H9 (cell line): ENCODE results near the gene UBAC2. TPM values are rescaled to one million over a fixed set of nuclear protein-coding genes. Genes with fewer than 3 reads are reported as not detected.

Experiments used
- DNase-seq: peaks from one replicate; pipeline ENCODE4 v3.0.0-alpha.2; 2017
- H2AFZ ChIP-seq: one replicate; pipeline ENCODE4 v1.6.1; 2013; ENCODE audit warnings: mild to moderate bottlenecking, low read length, control low read depth, moderate library complexity
- H2AK5ac ChIP-seq: 2 replicates; pipeline ENCODE4 v1.6.1; 2013; ENCODE audit warnings: low read length, control low read depth, mixed read lengths; ENCODE audit not compliant: insufficient read length
- H2BK120ac ChIP-seq: one replicate; pipeline ENCODE4 v1.6.1; 2013; ENCODE audit warnings: low read depth, mild to moderate bottlenecking, low read length, control low read depth, inconsistent platforms; ENCODE audit not compliant: poor library complexity, severe bottlenecking
- H2BK12ac ChIP-seq: 2 replicates; pipeline ENCODE4 v1.6.1; 2013; ENCODE audit warnings: low read length, control low read depth, mixed read lengths, low read depth; ENCODE audit not compliant: insufficient read length
- H2BK15ac ChIP-seq: 2 replicates; pipeline ENCODE4 v1.6.1; 2013; ENCODE audit warnings: low read depth, low read length, control low read depth
- H2BK20ac ChIP-seq: one replicate; pipeline ENCODE4 v1.6.1; 2013; ENCODE audit warnings: low read depth, mild to moderate bottlenecking, low read length, control low read depth, inconsistent platforms; ENCODE audit not compliant: poor library complexity, severe bottlenecking
- H2BK5ac ChIP-seq: 2 replicates; pipeline ENCODE4 v1.6.1; 2013; ENCODE audit warnings: low read length, control low read depth, mixed read lengths; ENCODE audit not compliant: insufficient read length
- H3K14ac ChIP-seq: 2 replicates; pipeline ENCODE4 v1.6.1; 2013; ENCODE audit warnings: low read length, control low read depth; ENCODE audit not compliant: insufficient read depth
- H3K18ac ChIP-seq: 2 replicates; pipeline ENCODE4 v1.6.1; 2013; ENCODE audit warnings: low read depth, mild to moderate bottlenecking, mixed read lengths, low read length, control low read depth; ENCODE audit not compliant: insufficient read length
- H3K23ac ChIP-seq: 2 replicates; pipeline ENCODE4 v1.6.1; 2013; ENCODE audit warnings: low read length, control low read depth, mixed read lengths, low read depth; ENCODE audit not compliant: insufficient read length
- H3K23me2 ChIP-seq: 2 replicates; pipeline ENCODE4 v1.6.1; 2013; ENCODE audit warnings: low read depth, mild to moderate bottlenecking, mixed read lengths, low read length, control low read depth; ENCODE audit not compliant: insufficient read length, poor library complexity, severe bottlenecking
- H3K27ac ChIP-seq: 2 replicates; pipeline ENCODE4 v1.5.1; 2013; ENCODE audit warnings: low read length, control low read depth, mixed read lengths, low read depth; ENCODE audit not compliant: insufficient read length
- H3K27me3 ChIP-seq: 2 replicates; pipeline ENCODE4 v1.6.1; 2013; ENCODE audit warnings: low read length, control low read depth, inconsistent platforms; ENCODE audit not compliant: insufficient read depth
- H3K4ac ChIP-seq: 2 replicates; pipeline ENCODE4 v1.6.1; 2013; ENCODE audit warnings: low read depth, mild to moderate bottlenecking, control low read depth, inconsistent platforms, low read length, moderate library complexity
- H3K4me1 ChIP-seq: 2 replicates; pipeline ENCODE4 v1.6.1; 2013; ENCODE audit warnings: low read length, control low read depth, inconsistent platforms; ENCODE audit not compliant: insufficient read depth
- H3K4me2 ChIP-seq: 2 replicates; pipeline ENCODE4 v1.6.1; 2013; ENCODE audit warnings: low read length, control low read depth, mixed read lengths; ENCODE audit not compliant: insufficient read length, insufficient read depth
- H3K56ac ChIP-seq: 2 replicates; pipeline ENCODE4 v1.6.1; 2013; ENCODE audit warnings: low read depth, mild to moderate bottlenecking, mixed read lengths, low read length, control low read depth; ENCODE audit not compliant: insufficient read length
- H3K79me1 ChIP-seq: 2 replicates; pipeline ENCODE4 v1.6.1; 2013; ENCODE audit warnings: low read depth, mild to moderate bottlenecking, moderate library complexity, low read length, control low read depth, inconsistent platforms; ENCODE audit not compliant: insufficient read depth, poor library complexity, severe bottlenecking
- H3K79me2 ChIP-seq: 2 replicates; pipeline ENCODE4 v1.6.1; 2013; ENCODE audit warnings: low read length, control low read depth, inconsistent platforms; ENCODE audit not compliant: insufficient read depth
- H3K9ac ChIP-seq: 2 replicates; pipeline ENCODE4 v1.6.1; 2013; ENCODE audit warnings: low read length, control low read depth, mixed read lengths; ENCODE audit not compliant: insufficient read length; ENCODE audit errors: extremely low read depth
- H3K9me3 ChIP-seq: one replicate; pipeline ENCODE4 v1.6.1; 2013; ENCODE audit warnings: low read depth, low read length, inconsistent platforms; ENCODE audit not compliant: control insufficient read depth
- H3T11ph ChIP-seq: one replicate; pipeline ENCODE4 v1.6.1; 2013; ENCODE audit warnings: mild to moderate bottlenecking, low read length, control low read depth, inconsistent platforms
- H4K20me1 ChIP-seq: one replicate; pipeline ENCODE4 v1.6.1; 2013; ENCODE audit not compliant: control insufficient read depth, insufficient read length, insufficient read depth
- H4K5ac ChIP-seq: 2 replicates; pipeline ENCODE4 v1.6.1; 2013; ENCODE audit warnings: low read depth, mild to moderate bottlenecking, mixed read lengths, low read length, control low read depth; ENCODE audit not compliant: insufficient read length
- H4K8ac ChIP-seq: replicated peaks from 2 replicates; pipeline ENCODE4 v1.6.1; 2013; ENCODE audit warnings: low read length, control low read depth, mixed read lengths, low read depth; ENCODE audit not compliant: insufficient read length
- H4K91ac ChIP-seq: 2 replicates; pipeline ENCODE4 v1.6.1; 2013; ENCODE audit warnings: low read depth, mild to moderate bottlenecking, moderate library complexity, mixed read lengths, low read length, control low read depth; ENCODE audit not compliant: insufficient read length
- H3K27ac Mint-ChIP-seq, 3 experiments: 2 replicates in 2 of 3; 3 replicates in 1 of 3; pipeline ENCODE4 v1.8.0; 2020 to 2021; ENCODE audit warnings: mixed read lengths in 3 of 3, mild to moderate bottlenecking in 1 of 3, moderate library complexity in 1 of 3
- H3K27me3 Mint-ChIP-seq: 2 replicates; pipeline ENCODE4 v1.8.0; 2021; ENCODE audit warnings: low read depth, mild to moderate bottlenecking, moderate library complexity, mixed read lengths
- H3K36me3 Mint-ChIP-seq, 3 experiments: 2 replicates in 2 of 3; 3 replicates in 1 of 3; pipeline ENCODE4 v1.8.0; 2020 to 2021; ENCODE audit warnings: low read depth in 3 of 3, mixed read lengths in 3 of 3; ENCODE audit not compliant: insufficient read depth in 1 of 3
- H3K4me1 Mint-ChIP-seq, 2 experiments: 2 replicates each; pipeline ENCODE4 v1.8.0; 2020; ENCODE audit warnings: mixed read lengths in 2 of 2
- H3K4me3 Mint-ChIP-seq, 2 experiments: 2 replicates in 1 of 2; 3 replicates in 1 of 2; pipeline ENCODE4 v1.8.0; 2020 to 2021; ENCODE audit warnings: mild to moderate bottlenecking in 2 of 2, mixed read lengths in 2 of 2, moderate library complexity in 1 of 2
- H3K9me3 Mint-ChIP-seq, 2 experiments: 2 replicates in 1 of 2; 3 replicates in 1 of 2; pipeline ENCODE4 v1.8.0; 2020; ENCODE audit warnings: mild to moderate bottlenecking in 2 of 2, mixed read lengths in 2 of 2, moderate library complexity in 1 of 2
- CTCF ChIP-seq: fragments of 200-600 bp; sonication (generic); conservative IDR thresholded peaks from 3 replicates; pipeline ENCODE4 v1.8.0; 2021; ENCODE audit warnings: antibody characterized with exemption, mild to moderate bottlenecking
- WGBS: extraction: QIAGEN DNeasy Blood & Tissue Kit; methylation state at CpG from one replicate; pipeline ENCODE4 v1.1.7; 2013; ENCODE audit warnings: missing lambda C conversion rate, low lambda C conversion rate, mixed read lengths; ENCODE audit not compliant: insufficient read length; ENCODE audit errors: extremely low coverage; 5-methylcytosine and 5-hydroxymethylcytosine counted together
- total RNA-seq: library from RNA; stranded (reverse); gene quantifications from 2 replicates; pipeline ENCODE4 v1.2.1, GENCODE V29; 2021

Gene UBAC2
- total RNA-seq, 1 experiment from 2014 or later: 52.3 TPM

GRCh38 chr13:99307247-99307646, 106.6 kb downstream of the UBAC2 start, which contains the start of gene GPR183:
Gene GPR183, minus strand, starts transcription at chr13:99307399. Its CDS starts 11,254 bp downstream, at chr13:99296145.
- Histone ChIP-seq H2AK5ac (no peak within 1 kb of the TSS), H3K9ac (peak within 1 kb of the TSS; percentile 8), H3K56ac (no peak within 1 kb of the TSS), H3K14ac (no peak within 1 kb of the TSS), H2BK15ac (no peak within 1 kb of the TSS; the same call in 1 of the 2 replicates), H2BK5ac (no peak within 1 kb of the TSS), H4K8ac (no peak within 1 kb of the TSS), H3K9me3 (no peaks in the 10 kb centered on the region), H2AFZ (no peak within 1 kb of the TSS), H3K4ac (no peak within 1 kb of the TSS), H2BK12ac (no peak within 1 kb of the TSS), H4K20me1 (no peaks in the 10 kb centered on the region), H3T11ph (no peak within 1 kb of the TSS), H3K4me1 (no peaks in the 10 kb centered on the region; the same call in 1 of the 2 replicates), H3K79me2 (0 out of 2 replicates have a peak, but pooled peaks cover 2% of the 10 kb centered on the region), H3K23me2 (no peaks in the 10 kb centered on the region), H2BK20ac (no peak within 1 kb of the TSS), H3K4me2 (no peak within 1 kb of the TSS), H3K27me3 (peaks cover under 1% of the 10 kb centered on the region; the same call in 1 of the 2 replicates), H3K79me1 (no peaks in the 10 kb centered on the region), H3K23ac (no peak within 1 kb of the TSS), H2BK120ac (no peak within 1 kb of the TSS), H3K18ac (no peak within 1 kb of the TSS), H4K5ac (no peak within 1 kb of the TSS), H3K27ac (no peak within 1 kb of the TSS), H4K91ac (no peak within 1 kb of the TSS)
- no peak for DNase-seq
- H3K27me3 Mint-ChIP-seq: no peaks in the 10 kb centered on the region
- no peaks in the 10 kb centered on the region for H3K9me3 Mint-ChIP-seq
- peaks cover 5 to 7% (median 6%) of the 10 kb centered on the region in 3 experiments; a peak in 4 of 7 replicates for H3K36me3 Mint-ChIP-seq
- no peak for TF ChIP-seq CTCF
- H3K27ac Mint-ChIP-seq: peak within 1 kb of the TSS in 1 of 3 experiments; percentile 21; a peak in 2 of 7 replicates
- H3K4me3 Mint-ChIP-seq: no peak within 1 kb of the TSS
- peaks cover 15 to 19% of the 10 kb centered on the region in 2 experiments for H3K4me1 Mint-ChIP-seq
- WGBS: no CpG with 5 or more reads among the region's 4 CpGs
